SU-DHL-6 (cell line): ENCODE data around the gene INPP5K.

Experiments used
- CTCF ChIP-seq: fragments of 200-600 bp; sonication (generic); IDR thresholded peaks from one replicate; pipeline ENCODE4 v1.5.1; 2017; ENCODE audit warnings: antibody characterized with exemption, mild to moderate bottlenecking, low read length, moderate library complexity; ENCODE audit not compliant: insufficient read depth, poor library complexity, severe bottlenecking
- EZH2phosphoT487 ChIP-seq: fragments of 200-600 bp; sonication (generic), shearing (Covaris generic); conservative IDR thresholded peaks from 2 replicates; pipeline ENCODE4 v1.6.1; 2018; ENCODE audit warnings: mild to moderate bottlenecking, antibody characterized with exemption, low read length, moderate library complexity, mixed read lengths

- TF ChIP-seq CTCF (no peak), EZH2phosphoT487 (no peak)
These were observed 44.2 kb downstream of the INPP5K start for GRCh38 chr17:1471911-1472821.
